PC-3 (cell line): Measurements from ENCODE around the gene IFNA6. TPM values are rescaled to one million over a fixed set of nuclear protein-coding genes. Genes with fewer than 3 reads are reported as not detected.

ENCODE experiments used
- ATAC-seq: fragments of 200-7000 bp; cut with Tn5 transposase; 2 replicates; pipeline ENCODE4 v1.9.1; 2020; ENCODE audit warnings: mild to moderate bottlenecking, moderate library complexity
- Bru-seq: library from RNA; stranded (reverse); fragments of 400-500 nt; gene quantifications from one replicate; lab custom pipeline; 2021; lab: Mats Ljungman, UMichigan
- BruChase-seq, 2 experiments: library from RNA; stranded (reverse); fragments of 400-500 nt; gene quantifications; one replicate each; lab custom pipeline; 2021; lab: Mats Ljungman, UMichigan
- BruUV-seq: library from RNA; stranded (reverse); fragments of 400-500 nt; replicated peaks from 2 replicates; lab custom pipeline; 2021; lab: Mats Ljungman, UMichigan
- CTCF ChIA-PET: fragments of 300-600 bp; sonication (Branson Sonifier 250); formaldehyde crosslinking; loops from one replicate; lab custom pipeline; 2022; ENCODE audit warnings: antibody characterized with exemption; lab: Charles Lee
- POLR2A ChIA-PET: fragments of 300-600 bp; sonication (Branson Sonifier 250); formaldehyde crosslinking; loops from one replicate; lab custom pipeline; 2022; ENCODE audit warnings: antibody characterized with exemption; ENCODE audit not compliant: unreplicated experiment; lab: Charles Lee
- DNase-seq: peaks from one replicate; pipeline ENCODE4 v3.0.0-alpha.2; 2015
- H2AFZ ChIP-seq: fragments of 300-600 bp; sonication (generic); 2 replicates; pipeline ENCODE4 v1.6.0; 2016; ENCODE audit warnings: antibody characterized with exemption, low read length
- H3F3A ChIP-seq: fragments of 300-600 bp; sonication (generic); one replicate; pipeline ENCODE4 v1.6.0; 2017; ENCODE audit warnings: antibody characterized with exemption, low read length, control low read depth, mild to moderate bottlenecking; ENCODE audit not compliant: unreplicated experiment
- H3K27ac ChIP-seq: fragments of 300-600 bp; sonication (generic); 2 replicates; pipeline ENCODE4 v1.5.1; 2016; ENCODE audit warnings: mild to moderate bottlenecking, low read length
- H3K27me3 ChIP-seq: fragments of 300-600 bp; sonication (generic); 2 replicates; pipeline ENCODE4 v1.6.1; 2016; ENCODE audit warnings: low read length, mixed read lengths
- H3K36me3 ChIP-seq: fragments of 300-600 bp; sonication (generic); 2 replicates; pipeline ENCODE4 v1.6.1; 2016; ENCODE audit warnings: low read depth, mixed run types, low read length, mixed read lengths
- H3K4me1 ChIP-seq: fragments of 300-600 bp; sonication (generic); 2 replicates; pipeline ENCODE4 v1.5.1; 2016; ENCODE audit warnings: low read length; ENCODE audit not compliant: insufficient read depth
- H3K4me2 ChIP-seq: fragments of 300-600 bp; sonication (generic); 2 replicates; pipeline ENCODE4 v1.6.0; 2016; ENCODE audit warnings: low read length
- H3K4me3 ChIP-seq: fragments of 300-600 bp; sonication (generic); 2 replicates; pipeline ENCODE4 v1.5.1; 2016; ENCODE audit warnings: mild to moderate bottlenecking, low read length, mixed read lengths
- H3K79me2 ChIP-seq: fragments of 300-600 bp; sonication (generic); 2 replicates; pipeline ENCODE4 v1.6.1; 2017; ENCODE audit warnings: low read length, mixed read lengths
- H3K9ac ChIP-seq: fragments of 300-600 bp; sonication (generic); 2 replicates; pipeline ENCODE4 v1.6.0; 2016; ENCODE audit warnings: mild to moderate bottlenecking, low read length
- H3K9me2 ChIP-seq: fragments of 300-600 bp; sonication (generic); replicated peaks from 2 replicates; pipeline ENCODE4 v1.6.1; 2016; ENCODE audit warnings: mixed run types, low read length, mixed read lengths
- H3K9me3 ChIP-seq: fragments of 300-600 bp; sonication (generic); 2 replicates; pipeline ENCODE4 v1.6.1; 2016; ENCODE audit warnings: low read length, mixed read lengths
- H4K20me1 ChIP-seq: fragments of 300-600 bp; sonication (generic); 2 replicates; pipeline ENCODE4 v1.6.1; 2016; ENCODE audit warnings: low read length, mixed read lengths
- EZH2 ChIP-seq: fragments of 300-600 bp; sonication (generic); IDR thresholded peaks from one replicate; pipeline ENCODE4 v1.6.1; 2017; ENCODE audit warnings: antibody characterized with exemption, mild to moderate bottlenecking, low read length; ENCODE audit not compliant: unreplicated experiment
- EZH2phosphoT487 ChIP-seq: fragments of 300-600 bp; sonication (generic); IDR thresholded peaks from 2 replicates; pipeline ENCODE4 v1.6.1; 2018; ENCODE audit warnings: mild to moderate bottlenecking, antibody characterized with exemption, low read length, borderline replicate concordance
- intact Hi-C: fragments of 100-400 bp; cut with micrococcal nuclease; formaldehyde crosslinking; loops from 2 replicates; pipeline ENCODE4 v1.9.0; 2023
- long read RNA-seq: library from polyadenylated mRNA; unstranded; transcript quantifications from one replicate; pipeline ENCODE4 v2.0.0, GENCODE V29; 2021; ENCODE audit not compliant: unreplicated experiment
- total RNA-seq: library from RNA; depleted of rRNA; stranded (reverse); fragments of >200 nt; gene quantifications from 2 replicates; pipeline ENCODE4 v1.2.3, GENCODE V29; 2014; rRNA removed
- TF ChIP-seq, protein P1 (sequence below): fragments of 300-600 bp; sonication (generic); conservative IDR thresholded peaks from 2 replicates; pipeline ENCODE4 v1.5.1; 2017; ENCODE audit warnings: antibody characterized with exemption, low read depth, mild to moderate bottlenecking, low read length

The IFNA6 gene
- total RNA-seq, result not detected in 2 replicates
- not detected for Bru-seq, nascent RNA
- BruChase-seq, experiment 1, labeled RNA remaining after a 6-hour chase, result not detected
- BruChase-seq, experiment 2, labeled RNA remaining after a 2-hour chase, result percentile 21 among the genes with signal in this experiment
- long read RNA-seq, result 0 reads

GRCh38 chr9:21350787-21351186, at the start of gene IFNA6:
Gene IFNA6, minus strand, starts transcription at chr9:21350887. Its CDS starts 0 bp downstream, at chr9:21350887.
- Histone ChIP-seq H3K9me3 (no peaks in the 10 kb centered on the region), H4K20me1 (no peaks in the 10 kb centered on the region), H3K9me2 (no peaks in the 10 kb centered on the region), H2AFZ (no peak within 1 kb of the TSS), H3K36me3 (no peaks in the 10 kb centered on the region), H3K79me2 (no peaks in the 10 kb centered on the region), H3K27ac (no peak within 1 kb of the TSS), H3K4me3 (no peak within 1 kb of the TSS), H3K4me2 (no peak within 1 kb of the TSS), H3K9ac (no peak within 1 kb of the TSS), H3K27me3 (no peaks in the 10 kb centered on the region), H3K4me1 (peaks cover 6% of the 10 kb centered on the region), H3F3A (no peaks in the 10 kb centered on the region)
- ATAC-seq (no peak), DNase-seq (no peak)
- TF ChIP-seq, protein P1, sequence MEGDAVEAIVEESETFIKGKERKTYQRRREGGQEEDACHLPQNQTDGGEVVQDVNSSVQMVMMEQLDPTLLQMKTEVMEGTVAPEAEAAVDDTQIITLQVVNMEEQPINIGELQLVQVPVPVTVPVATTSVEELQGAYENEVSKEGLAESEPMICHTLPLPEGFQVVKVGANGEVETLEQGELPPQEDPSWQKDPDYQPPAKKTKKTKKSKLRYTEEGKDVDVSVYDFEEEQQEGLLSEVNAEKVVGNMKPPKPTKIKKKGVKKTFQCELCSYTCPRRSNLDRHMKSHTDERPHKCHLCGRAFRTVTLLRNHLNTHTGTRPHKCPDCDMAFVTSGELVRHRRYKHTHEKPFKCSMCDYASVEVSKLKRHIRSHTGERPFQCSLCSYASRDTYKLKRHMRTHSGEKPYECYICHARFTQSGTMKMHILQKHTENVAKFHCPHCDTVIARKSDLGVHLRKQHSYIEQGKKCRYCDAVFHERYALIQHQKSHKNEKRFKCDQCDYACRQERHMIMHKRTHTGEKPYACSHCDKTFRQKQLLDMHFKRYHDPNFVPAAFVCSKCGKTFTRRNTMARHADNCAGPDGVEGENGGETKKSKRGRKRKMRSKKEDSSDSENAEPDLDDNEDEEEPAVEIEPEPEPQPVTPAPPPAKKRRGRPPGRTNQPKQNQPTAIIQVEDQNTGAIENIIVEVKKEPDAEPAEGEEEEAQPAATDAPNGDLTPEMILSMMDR, result no peak
- TF ChIP-seq EZH2phosphoT487 (no peak), EZH2 (no peak)
- CTCF ChIA-PET, result no interaction called here
- POLR2A ChIA-PET, result no interaction called here
- intact Hi-C loops, result no loop called here
- no TSS peak for BruUV-seq

- no peak overlapping the region for H3K9ac ChIP-seq
- ChIA-PET CTCF (no interaction called here), POLR2A (no interaction called here)
- H3K9me3 ChIP-seq, result no peaks in the 10 kb centered on the region
- ATAC-seq, result no peak
- DNase-seq, result no peak
- H3K9me2 ChIP-seq, result no peaks in the 10 kb centered on the region
- H3K27me3 ChIP-seq, result peaks cover 3% of the 10 kb centered on the region; the same call in 1 of the 2 replicates
- no peak overlapping the region for H3K4me2 ChIP-seq
- H4K20me1 ChIP-seq, result no peaks in the 10 kb centered on the region
- H3K79me2 ChIP-seq, result no peaks in the 10 kb centered on the region
- no peak overlapping the region for H3K27ac ChIP-seq
- H3K4me3 ChIP-seq, result no peak overlapping the region
- intact Hi-C loops, result no loop called here
- no peaks in the 10 kb centered on the region for H3F3A ChIP-seq
- H3K4me1 ChIP-seq, result 0 out of 2 replicates have a peak, but pooled peaks cover 5% of the 10 kb centered on the region
- TF ChIP-seq EZH2phosphoT487, result no peak
- TF ChIP-seq EZH2, result no peak
- TF ChIP-seq, protein P1, result no peak
- no peak overlapping the region for H2AFZ ChIP-seq
- BruUV-seq, result no TSS peak
- no peaks in the 10 kb centered on the region for H3K36me3 ChIP-seq
These were observed 49.3 kb upstream of the IFNA6 start for GRCh38 chr9:21399956-21400355.

DNA sequence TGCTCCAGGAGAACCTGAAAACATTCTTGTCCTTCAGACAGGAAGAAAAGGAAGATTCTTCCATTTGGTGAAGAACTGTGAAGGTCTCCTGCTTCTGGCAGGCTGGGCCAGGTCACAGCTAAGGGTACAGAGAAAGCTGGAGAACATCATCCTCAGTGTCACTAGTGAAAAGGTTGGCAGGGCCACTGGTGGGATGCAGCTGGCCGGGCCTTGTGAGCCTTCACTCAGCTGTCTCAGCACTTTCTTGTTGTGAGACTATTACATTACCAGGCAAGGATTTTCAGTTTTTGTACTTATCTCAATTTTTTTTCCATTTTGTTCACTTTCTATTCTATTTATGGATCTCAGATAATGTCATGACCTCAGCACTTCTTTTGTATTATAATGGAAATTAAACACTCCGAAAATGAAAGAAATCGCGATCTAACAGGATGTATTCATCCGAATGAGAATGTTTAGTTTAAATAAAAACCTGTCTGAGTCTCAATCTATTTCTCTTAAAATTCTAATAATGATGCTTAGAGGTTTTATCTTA, 48.3 kb upstream of the IFNA6 start:
- H3K27me3 ChIP-seq, result peaks cover 3% of the 10 kb centered on the region; the same call in 1 of the 2 replicates
- H4K20me1 ChIP-seq, result no peaks in the 10 kb centered on the region

More for the DNA sequence above, 48.3 kb upstream of the IFNA6 start:
- ChIA-PET POLR2A (no interaction called here), CTCF (interaction anchor here (0.5 kb wide), 1 partner anchor 163 kb away, joined by 3 read pairs; no protein-coding TSS in a partner anchor)
- Histone ChIP-seq H3K4me2 (no peak overlapping the region), H3F3A (no peaks in the 10 kb centered on the region), H3K36me3 (no peaks in the 10 kb centered on the region), H3K4me3 (no peak overlapping the region), H3K4me1 (0 out of 2 replicates have a peak, but pooled peaks cover 5% of the 10 kb centered on the region), H3K9ac (no peak overlapping the region), H2AFZ (no peak overlapping the region), H3K9me3 (no peaks in the 10 kb centered on the region), H3K79me2 (no peaks in the 10 kb centered on the region), H3K9me2 (no peaks in the 10 kb centered on the region), H3K27ac (no peak overlapping the region)
- DNase-seq, result no peak
- intact Hi-C loops, result no loop called here
- BruUV-seq, result no TSS peak
- TF ChIP-seq EZH2phosphoT487 (no peak), EZH2 (no peak)
- TF ChIP-seq, protein P1, result no peak
- ATAC-seq, result no peak
